Neuronal stem cell (in vitro differentiated cells): Measurements from ENCODE around the gene COL16A1.

Experiments used
- DNase-seq: peaks from one replicate; pipeline ENCODE4 v3.0.0-alpha.2; 2013; ENCODE audit warnings: low spot score
- H2AFZ ChIP-seq: one replicate; pipeline ENCODE4 v1.6.1; 2013; ENCODE audit warnings: mild to moderate bottlenecking, low read length, inconsistent platforms
- H2AK5ac ChIP-seq: 2 replicates; pipeline ENCODE4 v1.6.1; 2013; ENCODE audit warnings: low read depth, mild to moderate bottlenecking, inconsistent platforms, low read length, moderate library complexity, mixed read lengths
- H2BK120ac ChIP-seq: 2 replicates; pipeline ENCODE4 v1.6.1; 2013; ENCODE audit warnings: low read depth, mild to moderate bottlenecking, inconsistent platforms, low read length, moderate library complexity, mixed read lengths
- H2BK12ac ChIP-seq: one replicate; pipeline ENCODE4 v1.6.1; 2013; ENCODE audit warnings: low read length, inconsistent platforms
- H2BK15ac ChIP-seq: 2 replicates; pipeline ENCODE4 v1.6.1; 2013; ENCODE audit warnings: mild to moderate bottlenecking, low read length, inconsistent platforms, mixed read lengths
- H2BK5ac ChIP-seq: one replicate; pipeline ENCODE4 v1.6.1; 2013; ENCODE audit warnings: inconsistent platforms, mild to moderate bottlenecking, low read length, moderate library complexity
- H3K14ac ChIP-seq: one replicate; pipeline ENCODE4 v1.6.1; 2013; ENCODE audit warnings: low read length, inconsistent platforms
- H3K18ac ChIP-seq: 2 replicates; pipeline ENCODE4 v1.6.1; 2013; ENCODE audit warnings: low read length, inconsistent platforms
- H3K23ac ChIP-seq: 2 replicates; pipeline ENCODE4 v1.6.1; 2013; ENCODE audit warnings: low read depth, mild to moderate bottlenecking, mixed read lengths, low read length, inconsistent platforms; ENCODE audit not compliant: poor library complexity
- H3K27ac ChIP-seq: replicated peaks from 3 replicates; pipeline ENCODE4 v1.5.1; 2013; ENCODE audit warnings: low read length, inconsistent platforms
- H3K27me3 ChIP-seq, 3 experiments: 2 replicates each; pipeline ENCODE4 v1.6.1; 2013; ENCODE audit warnings: low read length in 3 of 3, mild to moderate bottlenecking in 2 of 3, inconsistent platforms in 1 of 3, low read depth in 1 of 3, mixed read lengths in 1 of 3, moderate library complexity in 1 of 3; ENCODE audit not compliant: control insufficient read depth in 3 of 3, insufficient read depth in 3 of 3
- H3K36me3 ChIP-seq, 2 donors: replicated peaks in 1 of 2; 2 replicates each; pipeline ENCODE4 v1.6.1; 2013; ENCODE audit warnings: low read length in 2 of 2; ENCODE audit not compliant: control insufficient read depth in 2 of 2, insufficient read depth in 2 of 2
- H3K4ac ChIP-seq: 2 replicates; pipeline ENCODE4 v1.6.1; 2013; ENCODE audit warnings: inconsistent platforms, mild to moderate bottlenecking, low read length, moderate library complexity
- H3K4me1 ChIP-seq, 2 donors: 1 replicate in 1 of 2; 2 replicates in 1 of 2; pipeline ENCODE4 v1.6.1; 2013; ENCODE audit warnings: low read length in 2 of 2, low read depth in 1 of 2; ENCODE audit not compliant: control insufficient read depth in 2 of 2, insufficient read depth in 1 of 2
- H3K4me2 ChIP-seq: one replicate; pipeline ENCODE4 v1.6.1; 2013; ENCODE audit warnings: mild to moderate bottlenecking, low read length, inconsistent platforms; ENCODE audit not compliant: insufficient read depth, poor library complexity, severe bottlenecking
- H3K4me3 ChIP-seq, 2 donors: 2 replicates each; pipeline ENCODE4 v1.5.1; 2013; ENCODE audit warnings: low read length in 2 of 2, mild to moderate bottlenecking in 2 of 2, inconsistent platforms in 1 of 2, moderate library complexity in 1 of 2
- H3K79me1 ChIP-seq: one replicate; pipeline ENCODE4 v1.6.1; 2013; ENCODE audit warnings: low read depth, mild to moderate bottlenecking, inconsistent platforms, low read length, moderate library complexity
- H3K9ac ChIP-seq: one replicate; pipeline ENCODE4 v1.6.1; 2013; ENCODE audit warnings: mild to moderate bottlenecking, low read depth, low read length, inconsistent platforms; ENCODE audit not compliant: poor library complexity
- H3K9me3 ChIP-seq, 2 donors: replicated peaks in 1 of 2; 2 replicates each; pipeline versions ENCODE3 to v1.6.1; 2013; ENCODE audit warnings: low read length in 2 of 2, mild to moderate bottlenecking in 2 of 2, inconsistent platforms in 1 of 2, low read depth in 1 of 2, mixed read lengths in 1 of 2, moderate library complexity in 1 of 2; ENCODE audit not compliant: control insufficient read depth in 2 of 2, insufficient read depth in 1 of 2
- H4K8ac ChIP-seq: one replicate; pipeline ENCODE4 v1.6.1; 2013; ENCODE audit warnings: low read depth, mild to moderate bottlenecking, inconsistent platforms, low read length, moderate library complexity
- H4K91ac ChIP-seq: one replicate; pipeline ENCODE4 v1.6.1; 2013; ENCODE audit warnings: low read length, low read depth, mild to moderate bottlenecking, inconsistent platforms; ENCODE audit not compliant: poor library complexity
- WGBS, 2 donors: extraction: QIAGEN DNeasy Blood & Tissue Kit; methylation state at CpG; one replicate each; pipeline ENCODE4 v1.1.7; 2013; ENCODE audit warnings: missing lambda C conversion rate in 2 of 2, mixed read lengths in 1 of 2; ENCODE audit not compliant: insufficient read length in 2 of 2, insufficient replicate concordance in 1 of 2; ENCODE audit errors: extremely low coverage in 2 of 2; 5-methylcytosine and 5-hydroxymethylcytosine counted together

Gene COL16A1

GRCh38 chr1:31735571-31735970, 31.8 kb upstream of the COL16A1 start:
- H2BK120ac ChIP-seq: no peak overlapping the region
- no peak overlapping the region for H3K9ac ChIP-seq
- no peak for DNase-seq
- no peak overlapping the region for H2AFZ ChIP-seq
- no peaks in the 10 kb centered on the region for H3K4me1 ChIP-seq
- H3K27ac ChIP-seq: no peak overlapping the region
- no peaks in the 10 kb centered on the region for H3K27me3 ChIP-seq
- no peak overlapping the region for H3K4ac ChIP-seq
- peaks cover 0 to 14% of the 10 kb centered on the region in 2 donors for H3K36me3 ChIP-seq
- no peak overlapping the region for H3K18ac ChIP-seq
- no CpG with 5 or more reads among the region's 10 CpGs for WGBS, 2 donors
- no peak overlapping the region for H3K14ac ChIP-seq
- H2BK15ac ChIP-seq: no peak overlapping the region
- peak overlapping the region; percentile 43 for H3K23ac ChIP-seq
- H2AK5ac ChIP-seq: peak overlapping the region; percentile 45
- no peak overlapping the region for H4K91ac ChIP-seq
- no peak overlapping the region for H2BK5ac ChIP-seq
- H3K4me2 ChIP-seq: no peak overlapping the region
- no peak overlapping the region for H4K8ac ChIP-seq
- H3K79me1 ChIP-seq: peaks cover 2% of the 10 kb centered on the region
- no peaks in the 10 kb centered on the region for H3K9me3 ChIP-seq
- H3K4me3 ChIP-seq: no peak overlapping the region
- no peak overlapping the region for H2BK12ac ChIP-seq

GRCh38 chr1:31734582-31735107, 30.8 kb upstream of the COL16A1 start:
- WGBS, 2 donors: no CpG with 5 or more reads among the region's 7 CpGs
- Histone ChIP-seq H4K8ac (no peak overlapping the region), H2BK12ac (no peak overlapping the region), H3K4me3 (no peak overlapping the region), H2BK120ac (no peak overlapping the region), H3K9ac (no peak overlapping the region), H3K27me3 (no peaks in the 10 kb centered on the region), H3K4me1 (no peaks in the 10 kb centered on the region), H3K4me2 (no peak overlapping the region), H3K9me3 (no peaks in the 10 kb centered on the region), H2AK5ac (no peak overlapping the region), H3K79me1 (peaks cover 2% of the 10 kb centered on the region), H3K23ac (no peak overlapping the region), H2AFZ (no peak overlapping the region), H3K14ac (no peak overlapping the region), H3K4ac (no peak overlapping the region), H3K27ac (no peak overlapping the region), H3K18ac (no peak overlapping the region), H2BK5ac (no peak overlapping the region), H2BK15ac (no peak overlapping the region), H3K36me3 (peaks cover 0 to 20% of the 10 kb centered on the region in 2 donors), H4K91ac (no peak overlapping the region)
- no peak for DNase-seq

GRCh38 chr1:31733389-31734219, 29.8 kb upstream of the COL16A1 start:
- H3K23ac ChIP-seq: no peak overlapping the region
- H3K4ac ChIP-seq: no peak overlapping the region
- H3K9ac ChIP-seq: peak overlapping the region; percentile 21
- no peak overlapping the region for H4K91ac ChIP-seq
- no peak overlapping the region for H2BK120ac ChIP-seq
- H2BK5ac ChIP-seq: no peak overlapping the region
- no peak overlapping the region for H3K4me3 ChIP-seq
- DNase-seq: no peak
- H4K8ac ChIP-seq: no peak overlapping the region
- H2BK12ac ChIP-seq: no peak overlapping the region
- H2AK5ac ChIP-seq: no peak overlapping the region
- peak overlapping the region; percentile 38 for H3K18ac ChIP-seq
- no peaks in the 10 kb centered on the region for H3K27me3 ChIP-seq
- H3K14ac ChIP-seq: no peak overlapping the region
- H2BK15ac ChIP-seq: no peak overlapping the region
- no peaks in the 10 kb centered on the region for H3K4me1 ChIP-seq
- peaks cover 0 to 18% of the 10 kb centered on the region in 2 donors for H3K36me3 ChIP-seq
- no peaks in the 10 kb centered on the region for H3K9me3 ChIP-seq
- H3K4me2 ChIP-seq: no peak overlapping the region
- no peak overlapping the region for H2AFZ ChIP-seq
- H3K79me1 ChIP-seq: no peaks in the 10 kb centered on the region
- WGBS, 2 donors: no CpG with 5 or more reads among the region's 19 CpGs
- H3K27ac ChIP-seq: no peak overlapping the region

GRCh38 chr1:31732751-31733289, 29.0 kb upstream of the COL16A1 start:
- Histone ChIP-seq H2BK15ac (no peak overlapping the region), H2AFZ (no peak overlapping the region), H3K4me1 (no peaks in the 10 kb centered on the region), H4K91ac (no peak overlapping the region), H3K27ac (no peak overlapping the region), H2BK12ac (no peak overlapping the region), H3K79me1 (no peaks in the 10 kb centered on the region), H4K8ac (no peak overlapping the region), H3K4me3 (no peak overlapping the region), H3K27me3 (no peaks in the 10 kb centered on the region), H2BK5ac (no peak overlapping the region), H3K4me2 (no peak overlapping the region), H3K14ac (no peak overlapping the region), H3K9ac (peak overlapping the region; percentile 30), H3K4ac (no peak overlapping the region), H2BK120ac (no peak overlapping the region), H3K9me3 (no peaks in the 10 kb centered on the region), H2AK5ac (no peak overlapping the region), H3K23ac (no peak overlapping the region), H3K36me3 (peaks cover 0 to 13% of the 10 kb centered on the region in 2 donors), H3K18ac (no peak overlapping the region)
- no CpG with 5 or more reads among the region's 18 CpGs for WGBS, 2 donors
- no peak for DNase-seq
